Measurements from ENCODE around the gene NEDD9. TPM values are rescaled to one million over a fixed set of nuclear protein-coding genes. Genes with fewer than 3 reads are reported as not detected.

The NEDD9 gene
- polyA plus RNA-seq, 1 of the 3 experiments (the other 2 are of a cell fraction): 7.4 TPM

- no peaks in the 10 kb centered on the region for H3K27me3 ChIP-seq (ENCODE audit: insufficient read depth)
- no peak overlapping the region for H3K4me2 ChIP-seq
- H3K9me3 ChIP-seq: no peaks in the 10 kb centered on the region
- H3F3A ChIP-seq (replicated peaks; ENCODE audit: insufficient read depth): peaks cover 5% of the 10 kb centered on the region
- CTCF ChIA-PET: no interaction called here
- H3K4me1 ChIP-seq (ENCODE audit: control insufficient read depth in 1 of 2, insufficient read depth in 2 of 2, low read depth in 1 of 2, low read length in 1 of 2): peaks cover 14 to 25% of the 10 kb centered on the region in 2 experiments; a peak in 3 of 4 replicates
- H3K79me2 ChIP-seq (ENCODE audit: insufficient read depth): no peaks in the 10 kb centered on the region
- no peaks in the 10 kb centered on the region for H4K20me1 ChIP-seq (ENCODE audit: insufficient read depth)
- H3K4me3 ChIP-seq (ENCODE audit: low read depth in 2 of 2, low read length in 1 of 2): no peak overlapping the region
- H3K36me3 ChIP-seq (replicated peaks in 1 of 2; ENCODE audit: control insufficient read depth in 1 of 2, insufficient read depth in 2 of 2, low read length in 1 of 2): no peaks in the 10 kb centered on the region
- 93% methylated on average over 5 of the region's 5 CpGs for WGBS (ENCODE audit: low lambda C conversion rate)
- DNase-seq: no peak
- H2AFZ ChIP-seq (ENCODE audit: low read depth): no peak overlapping the region
- H3K9ac ChIP-seq: no peak overlapping the region
- H3K27ac ChIP-seq (ENCODE audit: low read depth in 2 of 2, low read length in 1 of 2): no peak overlapping the region
- TF ChIP-seq MXI1 (IDR thresholded peaks at IDR 0.05; ENCODE audit: low read depth, low read length) (no peak), CTCF (IDR thresholded peaks at IDR 0.05) (no peak), SMC3 (IDR thresholded peaks at IDR 0.05; ENCODE audit: low read depth, low read length) (no peak), GATA2 (CRISPR knock-in tag; IDR thresholded peaks at IDR 0.05) (no peak), ZBTB33 (IDR thresholded peaks at IDR 0.05; ENCODE audit: borderline replicate concordance, low read depth) (no peak), FOXM1 (IDR thresholded peaks at IDR 0.05; ENCODE audit: low read depth) (no peak), FOXJ3 (CRISPR knock-in tag; IDR thresholded peaks at IDR 0.05) (no peak), CHD2 (IDR thresholded peaks at IDR 0.05; ENCODE audit: low read length, partially characterized antibody) (no peak), ELF1 (IDR thresholded peaks at IDR 0.05) (no peak), MEF2A (IDR thresholded peaks at IDR 0.05; ENCODE audit: borderline replicate concordance, low read depth) (no peak), REST (IDR thresholded peaks at IDR 0.05; ENCODE audit: low read depth, low read length) (no peak), SIN3A (IDR thresholded peaks at IDR 0.05; ENCODE audit: borderline replicate concordance, low read depth, low read length) (no peak), PBX3 (IDR thresholded peaks at IDR 0.05) (no peak), POLR2AphosphoS5 (IDR thresholded peaks at IDR 0.05; ENCODE audit: low read depth, low read length) (no peak), JUND (IDR thresholded peaks at IDR 0.05) (no peak), FOSL2 (IDR thresholded peaks at IDR 0.05; ENCODE audit: borderline replicate concordance, low read depth) (no peak)
- POLR2A ChIA-PET: no interaction called here
- H3K9me2 ChIP-seq: no peaks in the 10 kb centered on the region
Observed at GRCh38 chr6:11255610-11256009, 23.1 kb upstream of the NEDD9 start.
